HG03571 (cell line): ENCODE data around the gene CA10.

Experiments
- ATAC-seq: cut with Tn5 transposase; IDR thresholded peaks from one replicate; pipeline ENCODE4 v1.9.1; 2021; ENCODE audit not compliant: unreplicated experiment

CA10 gene

DNA sequence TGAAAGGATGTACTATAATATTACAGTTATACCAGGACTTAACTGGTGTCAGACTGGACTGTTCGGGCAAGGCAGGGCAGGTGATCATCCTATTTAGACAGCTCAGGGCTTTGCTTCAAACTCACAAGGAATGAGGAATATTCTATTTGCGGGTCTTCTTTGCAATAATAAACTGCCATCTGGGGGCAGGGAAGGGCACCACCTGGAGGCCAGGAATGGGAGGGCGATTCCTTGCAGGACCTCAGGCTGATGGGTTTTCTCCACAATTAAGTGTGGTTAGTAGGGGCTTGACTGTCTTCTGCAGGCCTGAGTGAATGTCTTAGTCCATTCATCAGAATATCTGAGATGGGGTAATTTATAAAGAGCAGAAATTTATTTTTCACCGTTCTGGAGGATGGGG, 424.1 kb downstream of the CA10 start:
- no peak for ATAC-seq

DNA sequence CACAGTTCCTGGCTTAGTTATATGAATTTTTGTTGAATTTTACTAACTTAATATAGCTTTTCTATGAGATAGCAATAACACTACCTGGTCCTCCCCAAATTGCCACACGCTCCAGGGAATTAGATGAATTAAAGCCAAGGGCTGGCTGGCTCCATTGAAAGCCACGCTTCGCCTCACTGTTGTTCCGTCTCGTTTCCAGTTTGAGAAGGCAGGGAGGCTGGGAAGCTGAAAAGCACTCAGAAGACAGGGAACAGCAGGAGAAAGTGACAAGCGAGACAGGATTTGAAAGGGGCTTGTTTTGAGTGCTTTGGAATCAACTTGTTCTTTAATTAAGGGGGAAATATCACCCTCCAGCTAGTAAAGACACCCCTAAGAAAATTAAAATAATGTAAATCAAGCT, 425.3 kb downstream of the CA10 start:
- no peak for ATAC-seq

DNA sequence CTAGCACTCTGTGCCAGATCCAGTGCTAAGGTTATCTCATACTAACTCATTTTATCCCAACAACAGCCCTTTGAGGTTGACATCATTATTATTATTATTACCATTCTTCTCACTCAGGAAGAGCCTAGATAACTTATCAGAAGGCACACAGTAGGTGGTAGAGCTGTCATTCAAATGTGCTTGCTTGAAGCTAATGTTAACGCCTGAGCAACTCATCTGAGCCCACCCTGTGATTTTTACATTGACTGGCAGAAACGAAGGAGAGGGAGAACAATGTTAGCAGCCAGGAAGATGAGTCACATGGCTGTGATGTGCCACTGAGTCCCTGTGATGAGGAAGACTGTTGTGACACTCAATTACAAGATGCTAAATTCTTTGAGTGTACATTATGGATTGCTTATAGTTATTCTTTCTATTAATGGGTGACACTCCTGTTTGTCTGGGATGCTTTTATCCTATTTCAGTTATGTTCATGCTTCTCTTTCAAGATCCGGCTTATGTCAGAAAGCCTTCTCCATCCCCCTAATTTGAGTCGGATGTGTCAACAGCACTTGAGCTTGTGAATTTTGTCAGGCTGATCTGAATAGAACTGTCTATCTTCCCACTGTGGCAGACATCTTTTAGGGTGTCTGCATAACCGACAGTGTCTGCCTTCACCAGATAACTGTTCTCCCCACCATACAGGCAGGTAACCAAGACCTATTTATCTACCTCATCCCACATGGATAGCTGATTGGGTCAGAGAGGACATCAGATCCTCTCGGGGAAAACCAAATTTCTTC, 426.4 kb downstream of the CA10 start:
- ATAC-seq = no peak

DNA sequence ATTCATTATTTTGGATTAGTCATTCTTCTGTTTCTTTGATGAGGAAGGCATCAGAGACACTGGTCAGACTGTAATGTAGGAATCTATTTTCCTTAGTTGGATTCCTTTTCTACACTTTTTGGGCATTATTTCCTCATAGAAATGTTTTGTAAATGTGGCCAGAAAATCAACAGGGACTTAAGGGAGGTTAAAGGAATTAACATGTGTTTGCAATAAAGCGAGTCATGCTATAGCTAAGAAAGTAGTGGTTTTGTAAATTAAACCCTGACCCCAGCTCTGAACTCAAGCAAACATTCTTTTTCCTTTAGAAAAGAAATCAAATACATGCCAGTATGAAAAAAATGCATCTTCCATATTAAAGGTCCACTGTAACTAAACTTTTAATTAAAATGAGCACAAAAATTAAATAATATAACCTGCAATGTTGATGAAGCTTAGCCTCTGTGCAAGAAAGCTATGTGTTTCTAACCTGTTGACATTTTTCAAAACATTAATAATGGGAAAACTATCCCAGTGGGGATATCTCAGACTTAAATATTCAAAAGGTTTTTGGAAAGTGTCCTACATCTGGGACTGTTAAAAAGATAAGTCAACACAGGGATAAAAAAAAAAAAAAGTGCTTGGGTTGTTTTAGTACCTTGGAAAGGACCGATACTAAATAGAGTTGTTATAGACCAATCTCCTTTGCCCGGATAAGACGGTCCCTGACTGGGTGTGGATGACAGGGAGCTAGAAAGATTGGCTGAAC, 428.0 kb downstream of the CA10 start:
- ATAC-seq = no peak

DNA sequence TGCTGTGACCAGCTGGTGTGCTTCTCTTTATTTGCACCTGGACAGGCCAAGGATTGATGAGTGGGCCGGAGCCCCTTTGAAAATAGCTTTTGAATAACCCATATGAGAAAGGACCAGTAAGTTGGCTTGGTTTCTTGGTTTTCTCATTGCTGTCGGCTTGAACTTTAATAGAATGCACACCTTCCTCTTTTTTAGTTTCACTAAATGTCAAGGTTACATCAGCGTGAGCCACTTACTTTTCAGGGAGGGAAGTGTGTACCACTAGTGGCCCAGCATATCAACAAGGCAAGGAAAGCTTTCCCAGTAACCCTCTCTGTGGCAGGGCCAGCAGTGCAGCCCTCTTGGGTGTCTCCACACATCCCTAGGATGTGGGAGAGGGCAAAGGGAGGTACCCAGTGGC, 433.3 kb downstream of the CA10 start:
- no peak for ATAC-seq

DNA sequence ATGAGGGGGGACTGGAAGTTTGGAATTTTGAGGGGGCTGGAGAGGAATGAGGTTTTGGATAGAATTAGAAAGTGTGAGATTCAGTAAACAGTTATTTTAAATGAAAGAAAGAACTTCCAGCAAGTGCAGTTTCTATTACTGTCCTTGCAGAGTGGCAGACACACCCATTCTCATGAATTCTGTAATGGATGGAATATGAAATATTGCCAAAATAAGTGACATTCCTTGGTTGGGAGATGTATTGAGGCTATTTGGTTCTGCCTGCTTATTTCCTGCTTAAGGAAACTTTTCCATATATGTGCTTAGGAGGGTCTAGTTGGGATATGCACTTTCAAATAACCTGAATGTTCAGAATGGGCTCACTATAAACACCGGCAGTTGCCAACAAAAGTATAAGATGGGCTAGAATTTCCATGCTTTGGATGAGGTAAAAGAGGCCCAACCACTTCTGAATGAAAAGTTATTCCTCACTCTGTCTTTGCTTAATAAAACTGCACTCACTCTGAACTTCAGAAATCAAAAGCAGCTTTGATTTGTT, 434.4 kb downstream of the CA10 start:
- ATAC-seq = no peak

DNA sequence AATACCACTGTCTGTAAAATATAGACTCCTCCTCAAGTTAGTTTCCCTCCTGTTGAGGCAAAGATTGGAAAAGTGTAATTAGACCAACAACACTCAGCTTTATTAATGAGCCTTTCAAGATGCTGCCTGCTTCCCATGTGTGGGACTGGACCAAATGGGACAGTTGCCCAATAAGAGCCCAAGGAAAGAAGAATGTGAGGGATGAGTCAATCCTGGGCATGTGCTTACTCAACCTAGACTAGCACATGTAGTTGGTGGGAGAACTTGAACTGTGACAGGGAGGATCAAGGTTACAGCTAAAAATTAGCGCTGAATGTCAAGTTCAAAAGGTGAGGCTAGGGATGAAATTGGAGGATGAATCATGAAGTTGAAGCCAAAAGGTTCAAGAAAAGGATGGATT, 435.5 kb downstream of the CA10 start:
- ATAC-seq = no peak

DNA sequence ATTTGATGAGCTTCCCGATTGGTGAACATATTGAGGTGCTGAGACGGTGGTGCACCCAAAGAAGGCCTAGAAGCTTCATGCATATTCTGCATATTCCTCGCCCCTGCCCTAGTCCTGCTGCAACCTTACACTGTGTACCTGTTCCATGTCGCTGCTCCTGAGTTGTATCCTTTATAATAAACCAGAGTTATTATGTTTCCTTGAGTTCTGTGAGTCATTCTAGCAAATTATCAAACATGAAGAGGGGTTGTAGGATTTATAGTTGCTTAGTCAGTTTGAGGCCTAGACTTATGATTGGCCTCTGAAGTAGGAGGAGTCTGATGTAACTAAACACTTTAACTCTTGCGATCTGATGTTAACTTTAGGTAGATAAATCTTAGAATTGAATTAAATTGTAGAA, 436.8 kb downstream of the CA10 start:
- ATAC-seq = no peak

DNA sequence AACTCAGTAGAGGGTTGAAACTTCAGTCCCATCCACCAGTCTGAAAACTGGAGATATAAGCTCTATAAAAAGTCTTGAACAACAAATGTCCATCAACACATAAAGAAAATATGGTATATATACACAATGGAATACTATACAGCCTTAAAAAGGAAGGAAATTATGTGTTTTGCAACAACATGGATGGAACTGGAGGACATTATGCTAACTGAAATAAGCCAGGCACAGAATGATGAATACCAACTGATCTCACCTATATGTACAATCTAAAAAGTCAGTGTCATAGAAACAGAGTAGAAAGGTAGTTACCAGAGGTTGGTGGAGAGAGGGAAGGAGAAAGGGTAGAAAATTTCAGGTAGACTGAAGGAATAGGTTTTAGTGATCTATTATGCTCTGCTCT, 438.1 kb downstream of the CA10 start:
- no peak for ATAC-seq

DNA sequence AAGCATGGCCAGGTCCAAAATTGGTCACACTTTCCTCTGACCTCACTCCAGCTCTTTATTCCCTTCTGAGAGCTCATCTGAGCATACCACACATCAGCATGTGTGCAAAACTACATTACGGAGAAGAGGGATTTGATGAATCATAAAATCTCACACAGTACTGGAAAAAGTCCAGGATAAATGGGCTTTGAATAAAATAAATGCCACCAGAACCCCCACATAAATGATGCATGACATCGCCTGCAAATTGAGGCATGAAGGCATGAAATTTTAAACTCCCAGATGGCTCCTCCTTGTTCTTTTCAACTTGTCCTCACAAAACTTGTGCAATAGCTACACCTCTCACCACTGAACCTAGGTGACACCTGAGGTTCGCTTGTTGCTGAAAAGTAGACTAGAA, 439.5 kb downstream of the CA10 start:
- ATAC-seq = no peak

DNA sequence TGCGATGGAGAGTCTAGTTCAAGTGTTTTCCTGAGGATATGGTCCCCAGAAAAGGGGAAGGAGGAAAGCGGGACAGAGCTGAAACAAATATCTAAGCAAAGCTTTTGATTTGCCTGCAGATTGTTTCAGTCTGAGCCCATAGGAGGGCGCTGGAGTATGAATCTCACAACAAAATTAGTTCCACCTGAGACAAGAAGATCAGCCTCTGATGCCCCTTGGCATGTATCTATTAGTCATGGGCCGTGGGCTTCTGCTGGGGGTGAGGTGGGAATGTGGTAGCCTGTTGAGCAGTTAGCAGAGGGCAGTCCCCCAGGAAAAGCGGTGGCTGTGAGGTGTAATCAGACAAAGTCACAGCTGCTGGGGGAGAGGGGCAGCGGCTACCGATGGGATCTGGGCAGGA, 446.9 kb downstream of the CA10 start:
- ATAC-seq = no peak

DNA sequence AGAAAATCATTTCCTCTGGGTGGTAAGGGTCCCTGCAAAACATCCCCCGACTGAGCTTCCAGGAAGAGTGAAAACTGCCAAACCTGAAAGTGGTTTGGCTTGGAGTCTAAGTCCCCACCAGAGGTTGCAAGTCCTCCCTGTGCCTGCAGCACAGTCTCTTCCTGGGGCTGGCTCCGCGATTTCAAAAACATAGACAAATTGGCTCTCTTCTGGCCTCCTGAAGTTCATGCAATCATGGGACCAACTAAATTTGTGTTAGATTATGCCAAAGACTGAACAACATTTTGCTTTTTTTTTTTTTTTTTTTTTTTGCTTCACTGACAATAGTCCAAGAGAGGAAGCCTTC, 447.9 kb downstream of the CA10 start:
- no peak for ATAC-seq

DNA sequence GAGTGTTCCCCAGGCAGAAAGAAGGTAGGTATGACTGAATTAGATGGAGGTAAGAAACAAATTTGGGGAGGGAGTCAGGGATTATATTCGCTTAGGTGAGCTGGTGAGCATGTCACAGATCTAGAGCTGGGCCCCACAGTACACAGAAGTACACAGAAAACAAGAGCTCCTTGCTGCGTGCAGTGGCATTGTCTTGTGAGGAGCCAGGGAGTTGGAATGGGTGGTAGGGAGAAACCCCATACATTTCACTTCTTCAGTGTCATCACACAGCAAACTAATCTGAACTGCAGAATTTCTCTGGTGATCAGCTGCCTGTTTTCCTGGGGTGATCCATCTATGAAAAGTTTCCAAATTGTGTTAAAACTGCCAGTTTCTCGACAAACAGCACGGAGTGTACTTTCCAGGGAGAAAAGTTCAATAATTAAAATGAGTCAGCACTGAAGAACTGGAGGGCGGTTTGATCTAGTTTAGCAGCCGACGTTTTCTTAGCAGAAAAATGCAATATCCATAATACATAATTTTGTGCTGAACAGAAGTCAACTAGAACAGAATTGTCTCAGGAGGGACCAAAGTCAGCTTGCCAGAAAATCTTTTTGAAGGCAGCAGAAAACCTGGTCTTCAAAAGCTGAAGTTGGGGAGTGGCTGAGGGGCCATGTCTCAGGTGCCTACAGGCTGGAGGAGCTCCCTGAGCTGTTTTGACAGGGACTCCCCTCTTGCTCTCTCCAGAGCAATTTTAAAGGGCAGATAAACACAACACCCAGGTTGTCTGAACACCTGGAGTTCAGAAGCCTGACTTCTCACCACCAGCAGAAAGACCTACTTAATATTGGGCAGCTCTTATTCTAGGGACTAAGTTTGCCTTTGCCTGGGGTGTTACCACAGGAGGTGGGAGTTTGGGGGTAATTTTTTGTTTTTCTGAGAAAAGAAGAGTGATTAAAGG, 448.6 kb downstream of the CA10 start:
- ATAC-seq = no peak

DNA sequence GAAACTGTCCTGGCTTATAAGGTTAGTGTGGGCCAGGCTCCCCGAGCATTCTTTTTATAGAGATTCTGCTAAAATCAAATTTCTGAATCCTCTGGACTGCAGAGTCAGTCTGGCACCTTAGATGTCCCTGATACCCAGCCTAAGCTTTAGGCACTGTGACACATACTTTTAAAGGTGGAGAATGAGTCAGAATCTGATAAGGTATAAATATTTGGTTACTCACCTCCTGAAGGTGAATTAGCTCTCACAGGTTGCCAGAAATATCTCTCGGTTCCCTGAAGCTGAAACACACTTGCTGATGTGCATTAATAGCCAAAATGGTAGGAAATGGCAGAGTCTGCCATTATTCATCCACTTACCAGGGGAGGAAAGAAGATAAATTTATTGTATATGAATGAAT, 451.3 kb downstream of the CA10 start:
- no peak for ATAC-seq

DNA sequence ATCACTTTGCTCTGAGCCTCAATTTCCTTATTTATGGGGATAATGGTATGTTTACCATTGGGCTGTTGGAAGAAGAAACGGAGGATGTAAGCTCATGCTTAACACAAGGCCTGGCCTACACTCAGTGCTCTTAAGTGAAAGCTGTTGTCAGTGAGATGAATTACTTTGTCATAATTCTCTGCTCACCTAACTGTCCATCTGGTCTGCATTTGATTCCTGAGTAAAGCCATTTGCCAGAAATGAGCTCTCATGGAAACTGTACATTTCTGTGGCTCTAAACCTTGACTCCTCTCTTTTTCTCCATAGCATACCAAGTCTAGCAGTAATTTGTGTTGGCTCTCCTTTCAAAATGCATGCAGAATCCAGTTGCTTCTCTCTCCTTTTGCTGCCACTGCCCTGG, 452.4 kb downstream of the CA10 start:
- ATAC-seq = no peak

DNA sequence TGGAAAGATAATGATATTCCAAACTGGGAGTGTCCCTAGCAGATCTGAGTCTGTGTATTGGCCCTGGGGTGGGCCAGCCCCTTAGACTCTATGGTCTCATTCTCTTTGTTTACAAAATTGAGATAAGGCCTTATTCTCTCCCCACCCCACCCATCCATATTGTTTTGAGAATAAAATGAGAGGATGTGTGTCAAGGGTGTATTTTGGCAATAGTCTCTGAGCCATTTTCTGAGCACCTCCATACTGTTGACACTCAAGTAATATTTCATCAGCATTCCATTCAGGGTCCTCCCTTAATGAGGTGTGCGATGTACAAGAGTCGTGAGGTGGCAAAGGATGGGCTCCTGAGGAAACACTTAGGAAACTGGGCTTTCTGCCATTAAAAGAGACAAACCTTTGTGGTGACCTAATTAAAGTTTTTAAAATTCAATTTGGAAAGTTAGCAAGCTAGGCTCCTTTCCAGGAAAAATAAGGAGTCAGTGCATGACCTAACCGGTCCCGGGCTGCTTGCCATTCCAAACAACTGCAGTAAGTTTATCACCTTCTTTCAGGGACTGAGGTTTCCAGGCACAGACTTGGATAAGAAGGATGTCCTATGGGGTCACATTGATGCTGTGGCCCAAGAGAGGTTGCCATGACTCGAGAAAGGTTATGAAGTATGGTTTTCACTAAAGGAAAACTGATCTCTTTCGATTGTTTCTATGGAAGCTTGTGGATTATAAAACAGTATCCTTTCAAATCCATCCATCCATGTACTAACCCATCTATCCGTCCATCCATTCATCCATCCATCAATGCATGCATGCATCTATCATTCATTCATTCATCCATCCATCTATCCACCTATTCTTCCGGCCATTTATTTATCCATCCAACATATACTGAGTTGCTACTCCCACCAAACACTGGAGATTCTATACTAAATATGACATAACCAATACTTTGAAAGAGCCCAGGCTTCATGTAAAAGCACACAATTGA, 454.9 kb downstream of the CA10 start:
- no peak for ATAC-seq

DNA sequence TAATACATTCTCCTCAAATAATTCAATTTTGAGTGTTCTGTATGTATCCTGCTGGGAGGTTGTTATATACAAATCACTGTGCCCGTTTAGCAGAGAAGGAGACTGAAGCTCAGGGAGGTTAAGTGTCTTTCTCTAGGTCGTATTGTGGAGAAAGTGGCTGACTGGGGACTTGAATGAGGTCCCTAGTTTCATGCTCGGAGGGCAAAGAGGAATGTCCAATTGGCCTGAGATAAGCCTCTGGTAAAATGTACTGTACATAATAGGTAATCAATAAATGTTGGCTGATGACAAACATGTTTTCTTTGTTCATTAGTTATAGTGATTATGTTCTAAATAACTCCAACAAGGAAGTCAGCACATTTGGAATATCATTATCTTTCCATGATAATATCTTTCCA, 455.6 kb downstream of the CA10 start:
- ATAC-seq = no peak

DNA sequence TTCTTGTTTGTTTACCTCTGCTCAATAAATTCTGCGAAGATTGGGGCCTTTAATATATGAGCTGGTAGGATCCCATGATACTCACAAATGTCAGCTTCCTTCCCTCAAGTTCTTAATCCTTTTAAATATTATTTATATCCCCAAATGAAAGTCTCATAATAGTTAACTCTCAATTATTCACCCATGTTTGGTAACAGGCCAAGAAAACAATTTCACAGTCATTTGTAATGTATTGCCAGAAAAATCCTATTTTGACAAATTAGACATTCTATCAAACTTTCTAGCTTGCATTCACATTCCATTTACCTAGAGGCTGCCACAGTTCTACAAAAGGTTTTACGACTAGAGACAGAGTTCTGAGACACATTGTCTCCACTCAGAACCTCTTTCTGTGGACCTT, 457.0 kb downstream of the CA10 start:
- ATAC-seq = no peak

DNA sequence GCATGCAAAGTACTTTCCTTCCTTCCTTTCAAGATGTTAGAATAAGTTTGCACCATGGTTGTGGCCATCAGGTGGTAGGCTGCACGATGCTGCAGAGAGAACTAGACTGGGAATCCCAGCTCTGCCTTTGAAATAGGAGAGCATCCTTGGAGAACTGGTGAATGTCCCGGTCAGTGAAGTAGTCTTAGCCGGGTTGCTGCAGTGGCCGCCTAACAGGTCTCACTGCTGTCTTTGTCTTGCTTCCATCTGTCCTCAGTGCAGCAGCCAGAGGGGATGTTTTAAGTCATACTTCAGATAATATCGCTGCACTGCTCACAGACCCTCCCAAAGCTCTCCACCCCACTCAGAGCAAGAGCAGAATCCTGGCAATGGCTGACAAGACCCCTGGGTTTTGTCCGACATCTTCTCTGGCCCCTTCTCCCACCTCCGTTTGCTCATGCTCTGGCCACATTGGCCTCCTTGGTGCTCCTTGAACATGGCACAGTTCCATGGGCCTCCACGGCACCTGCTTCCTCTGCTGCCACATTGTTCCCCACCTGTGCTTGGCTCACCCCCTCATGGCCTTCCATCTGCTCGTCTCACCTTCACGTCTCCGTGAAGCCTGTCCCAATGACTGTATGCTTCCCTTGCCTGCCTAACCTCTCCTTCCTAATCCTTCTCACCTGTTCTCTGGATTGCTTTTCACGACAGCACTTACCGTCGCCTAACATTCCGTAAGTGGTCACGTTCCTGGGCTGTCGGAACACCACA, 458.3 kb downstream of the CA10 start:
- no peak for ATAC-seq

DNA sequence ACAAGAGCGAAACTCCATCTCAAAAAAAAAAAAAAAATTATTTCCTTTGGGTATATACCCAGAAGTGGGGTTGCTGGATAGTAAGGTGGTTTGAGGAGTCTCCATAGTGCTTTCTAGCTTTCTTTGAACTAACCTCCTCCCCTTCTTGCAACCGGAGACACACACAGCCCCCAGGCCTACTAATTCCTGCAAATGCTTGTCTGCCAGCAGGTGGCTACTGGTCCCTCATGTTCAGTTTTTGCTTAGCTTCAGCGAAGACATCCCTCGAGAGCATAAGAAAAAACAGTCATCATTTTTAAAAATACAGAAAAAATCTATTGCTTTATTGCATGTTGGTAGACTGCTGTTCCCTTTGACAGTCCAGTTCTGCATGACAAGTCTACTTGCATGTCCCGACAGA, 459.2 kb downstream of the CA10 start:
- no peak for ATAC-seq
